ENCODE results near the gene CCDC6.

DNA sequence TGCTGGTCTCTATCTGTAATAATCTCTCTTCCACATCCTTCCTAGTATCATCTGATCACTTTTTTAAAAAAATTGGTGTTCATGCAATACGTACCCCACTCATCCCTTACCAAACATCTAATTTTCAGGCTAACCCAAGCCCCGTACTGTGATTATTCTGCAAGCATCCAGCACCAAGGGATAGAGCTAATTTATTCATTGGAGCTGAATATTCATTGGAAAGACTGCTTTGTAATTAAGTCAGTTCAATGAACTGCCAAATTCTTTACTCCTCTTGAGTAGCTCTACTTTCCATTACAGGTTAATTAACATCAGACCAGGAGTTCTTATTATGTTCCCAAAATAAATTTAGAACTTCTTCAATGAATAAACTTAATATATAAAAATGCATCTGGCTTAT lies 86.7 kb downstream of the CCDC6 start:
- TF ChIP-seq, protein P1, sequence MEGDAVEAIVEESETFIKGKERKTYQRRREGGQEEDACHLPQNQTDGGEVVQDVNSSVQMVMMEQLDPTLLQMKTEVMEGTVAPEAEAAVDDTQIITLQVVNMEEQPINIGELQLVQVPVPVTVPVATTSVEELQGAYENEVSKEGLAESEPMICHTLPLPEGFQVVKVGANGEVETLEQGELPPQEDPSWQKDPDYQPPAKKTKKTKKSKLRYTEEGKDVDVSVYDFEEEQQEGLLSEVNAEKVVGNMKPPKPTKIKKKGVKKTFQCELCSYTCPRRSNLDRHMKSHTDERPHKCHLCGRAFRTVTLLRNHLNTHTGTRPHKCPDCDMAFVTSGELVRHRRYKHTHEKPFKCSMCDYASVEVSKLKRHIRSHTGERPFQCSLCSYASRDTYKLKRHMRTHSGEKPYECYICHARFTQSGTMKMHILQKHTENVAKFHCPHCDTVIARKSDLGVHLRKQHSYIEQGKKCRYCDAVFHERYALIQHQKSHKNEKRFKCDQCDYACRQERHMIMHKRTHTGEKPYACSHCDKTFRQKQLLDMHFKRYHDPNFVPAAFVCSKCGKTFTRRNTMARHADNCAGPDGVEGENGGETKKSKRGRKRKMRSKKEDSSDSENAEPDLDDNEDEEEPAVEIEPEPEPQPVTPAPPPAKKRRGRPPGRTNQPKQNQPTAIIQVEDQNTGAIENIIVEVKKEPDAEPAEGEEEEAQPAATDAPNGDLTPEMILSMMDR (conservative IDR thresholded peaks at IDR 0.05; ENCODE audit: low read length): no peak
- no peak for TF ChIP-seq EZH2phosphoT487 (IDR thresholded peaks at IDR 0.05; ENCODE audit: borderline replicate concordance, low read depth, low read length)

Data from OCI-LY7 (cell line).